Measurements from ENCODE around the gene FANCC. TPM values are rescaled to one million over a fixed set of nuclear protein-coding genes. Genes with fewer than 3 reads are reported as not detected.
"Not testable (repeated sequence)": the region's sequence is repeated elsewhere in the genome, so short reads cannot be mapped to it uniquely, and the experiment has no call there.

FANCC gene
- total and polyA plus RNA-seq, 4 donors, result 8.3 to 32.4 (median 11.5) TPM

DNA sequence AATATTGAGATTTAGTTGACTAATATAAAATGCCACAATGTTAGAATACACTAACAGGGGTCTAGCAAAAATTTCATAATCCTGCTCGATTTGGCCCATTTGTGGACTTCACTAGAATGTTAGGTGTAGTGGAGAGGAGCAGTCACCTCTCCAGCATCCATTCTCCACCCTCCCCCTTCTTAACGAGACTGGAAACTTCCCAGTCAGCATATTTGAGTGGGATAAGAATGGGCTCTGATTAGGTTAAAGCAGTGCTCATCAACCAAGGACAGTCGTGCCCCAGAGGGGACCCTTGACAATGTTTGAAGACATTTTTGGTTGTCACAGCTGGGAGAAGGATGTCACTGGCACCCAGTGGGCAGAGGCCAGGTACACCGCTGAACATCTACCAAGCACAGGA, 46.7 kb downstream of the FANCC start:
- H3K9ac ChIP-seq (ENCODE audit: low read depth in 1 of 2, low read length in 2 of 2), result no peak overlapping the region
- H3K27me3 ChIP-seq (ENCODE audit: control insufficient read depth in 4 of 4, insufficient read depth in 4 of 4, low read length in 3 of 4), result no peaks in the 10 kb centered on the region
- DNase-seq (ENCODE audit: low spot score), result no peak
- TF ChIP-seq GABPA (IDR thresholded peaks at IDR 0.05 in 1 of 2, conservative IDR thresholded peaks at IDR 0.05 in 1 of 2), result no peak
- TF ChIP-seq SP1 (IDR thresholded peaks at IDR 0.05), result no peak
- TF ChIP-seq, protein P1, sequence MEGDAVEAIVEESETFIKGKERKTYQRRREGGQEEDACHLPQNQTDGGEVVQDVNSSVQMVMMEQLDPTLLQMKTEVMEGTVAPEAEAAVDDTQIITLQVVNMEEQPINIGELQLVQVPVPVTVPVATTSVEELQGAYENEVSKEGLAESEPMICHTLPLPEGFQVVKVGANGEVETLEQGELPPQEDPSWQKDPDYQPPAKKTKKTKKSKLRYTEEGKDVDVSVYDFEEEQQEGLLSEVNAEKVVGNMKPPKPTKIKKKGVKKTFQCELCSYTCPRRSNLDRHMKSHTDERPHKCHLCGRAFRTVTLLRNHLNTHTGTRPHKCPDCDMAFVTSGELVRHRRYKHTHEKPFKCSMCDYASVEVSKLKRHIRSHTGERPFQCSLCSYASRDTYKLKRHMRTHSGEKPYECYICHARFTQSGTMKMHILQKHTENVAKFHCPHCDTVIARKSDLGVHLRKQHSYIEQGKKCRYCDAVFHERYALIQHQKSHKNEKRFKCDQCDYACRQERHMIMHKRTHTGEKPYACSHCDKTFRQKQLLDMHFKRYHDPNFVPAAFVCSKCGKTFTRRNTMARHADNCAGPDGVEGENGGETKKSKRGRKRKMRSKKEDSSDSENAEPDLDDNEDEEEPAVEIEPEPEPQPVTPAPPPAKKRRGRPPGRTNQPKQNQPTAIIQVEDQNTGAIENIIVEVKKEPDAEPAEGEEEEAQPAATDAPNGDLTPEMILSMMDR (IDR thresholded peaks at IDR 0.05; ENCODE audit: low read depth, low read length, missing input control), result no peak
- TF ChIP-seq, protein P2, sequence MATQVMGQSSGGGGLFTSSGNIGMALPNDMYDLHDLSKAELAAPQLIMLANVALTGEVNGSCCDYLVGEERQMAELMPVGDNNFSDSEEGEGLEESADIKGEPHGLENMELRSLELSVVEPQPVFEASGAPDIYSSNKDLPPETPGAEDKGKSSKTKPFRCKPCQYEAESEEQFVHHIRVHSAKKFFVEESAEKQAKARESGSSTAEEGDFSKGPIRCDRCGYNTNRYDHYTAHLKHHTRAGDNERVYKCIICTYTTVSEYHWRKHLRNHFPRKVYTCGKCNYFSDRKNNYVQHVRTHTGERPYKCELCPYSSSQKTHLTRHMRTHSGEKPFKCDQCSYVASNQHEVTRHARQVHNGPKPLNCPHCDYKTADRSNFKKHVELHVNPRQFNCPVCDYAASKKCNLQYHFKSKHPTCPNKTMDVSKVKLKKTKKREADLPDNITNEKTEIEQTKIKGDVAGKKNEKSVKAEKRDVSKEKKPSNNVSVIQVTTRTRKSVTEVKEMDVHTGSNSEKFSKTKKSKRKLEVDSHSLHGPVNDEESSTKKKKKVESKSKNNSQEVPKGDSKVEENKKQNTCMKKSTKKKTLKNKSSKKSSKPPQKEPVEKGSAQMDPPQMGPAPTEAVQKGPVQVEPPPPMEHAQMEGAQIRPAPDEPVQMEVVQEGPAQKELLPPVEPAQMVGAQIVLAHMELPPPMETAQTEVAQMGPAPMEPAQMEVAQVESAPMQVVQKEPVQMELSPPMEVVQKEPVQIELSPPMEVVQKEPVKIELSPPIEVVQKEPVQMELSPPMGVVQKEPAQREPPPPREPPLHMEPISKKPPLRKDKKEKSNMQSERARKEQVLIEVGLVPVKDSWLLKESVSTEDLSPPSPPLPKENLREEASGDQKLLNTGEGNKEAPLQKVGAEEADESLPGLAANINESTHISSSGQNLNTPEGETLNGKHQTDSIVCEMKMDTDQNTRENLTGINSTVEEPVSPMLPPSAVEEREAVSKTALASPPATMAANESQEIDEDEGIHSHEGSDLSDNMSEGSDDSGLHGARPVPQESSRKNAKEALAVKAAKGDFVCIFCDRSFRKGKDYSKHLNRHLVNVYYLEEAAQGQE (IDR thresholded peaks at IDR 0.05), result no peak
- no peak for TF ChIP-seq HNF4A (conservative IDR thresholded peaks at IDR 0.05)
- no peak for TF ChIP-seq FOXA1 (IDR thresholded peaks at IDR 0.05)
- TF ChIP-seq HNF4G (IDR thresholded peaks at IDR 0.05), result no peak
- no peak for TF ChIP-seq FOXA2 (IDR thresholded peaks at IDR 0.05)
- no peak for TF ChIP-seq EGR1 (IDR thresholded peaks at IDR 0.05; ENCODE audit: low read depth in 2 of 2)
- TF ChIP-seq JUND (IDR thresholded peaks at IDR 0.05), result no peak
- no peak for TF ChIP-seq RXRA (IDR thresholded peaks at IDR 0.05)
- TF ChIP-seq YY1 (IDR thresholded peaks at IDR 0.05), result no peak
- H3K4me1 ChIP-seq (ENCODE audit: control insufficient read depth in 4 of 4, insufficient read depth in 4 of 4, low read length in 3 of 4), result peaks cover 0 to 17% (median 8%) of the 10 kb centered on the region in 4 donors
- no peak overlapping the region for H3K27ac ChIP-seq (ENCODE audit: low read depth in 1 of 2, low read length in 2 of 2)
- WGBS, result 85% methylated on average over 4 of the region's 4 CpGs
- H3K4me3 ChIP-seq (ENCODE audit: low read depth in 1 of 3, low read length in 3 of 3), result no peak overlapping the region
- H3K36me3 ChIP-seq (ENCODE audit: control insufficient read depth in 4 of 4, insufficient read depth in 3 of 4, low read depth in 1 of 4, low read length in 3 of 4), result no peaks in the 10 kb centered on the region
- H3K9me3 ChIP-seq (ENCODE audit: control insufficient read depth in 4 of 4, low read length in 3 of 4), result no peaks in the 10 kb centered on the region

DNA sequence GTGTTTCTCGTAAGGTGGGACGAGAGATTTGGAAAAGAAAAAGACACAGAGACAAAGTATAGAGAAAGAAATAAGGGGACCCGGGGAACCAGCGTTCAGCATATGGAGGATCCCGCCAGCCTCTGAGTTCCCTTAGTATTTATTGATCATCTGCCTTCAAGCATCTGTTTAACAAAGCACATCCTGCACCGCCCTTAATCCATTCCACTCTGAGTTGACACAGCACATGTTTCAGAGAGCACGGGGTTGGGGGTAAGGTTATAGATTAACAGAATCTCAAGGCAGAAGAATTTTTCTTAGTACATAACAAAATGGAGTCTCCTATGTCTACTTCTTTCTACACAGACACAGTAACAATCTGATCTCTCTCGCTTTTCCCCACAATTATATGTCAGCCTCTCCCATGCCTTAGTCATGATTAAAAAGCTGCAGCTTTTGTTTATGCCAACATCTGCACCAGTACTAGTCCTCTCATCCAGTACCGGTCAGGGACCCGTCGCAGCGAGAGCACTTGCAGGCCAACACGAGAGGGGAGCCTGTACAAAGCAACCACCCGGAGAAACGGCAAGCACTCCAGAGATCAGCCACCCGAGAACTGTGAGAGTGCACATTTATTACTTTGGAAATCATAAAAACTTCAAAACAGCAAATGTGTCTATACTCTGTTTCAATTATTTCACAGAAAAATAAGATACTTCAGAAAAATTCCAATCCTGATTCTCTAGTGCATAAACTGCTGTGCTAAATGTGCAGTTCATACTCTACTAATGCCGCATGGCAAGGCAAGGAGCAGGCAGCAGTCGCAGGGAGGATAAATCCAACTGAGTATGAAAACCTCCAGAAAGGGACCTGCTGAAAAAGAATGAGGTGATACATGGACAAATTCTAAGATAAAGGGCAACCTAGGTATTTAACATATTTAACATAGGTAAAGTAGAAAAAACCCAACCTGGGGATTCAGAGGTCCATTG, 47.4 kb downstream of the FANCC start:
- not testable (repeated sequence) for H3K9ac ChIP-seq (ENCODE audit: low read depth in 1 of 2, low read length in 2 of 2); H3K9me3 ChIP-seq (ENCODE audit: control insufficient read depth in 4 of 4, low read length in 3 of 4); DNase-seq (ENCODE audit: low spot score); H3K27me3 ChIP-seq (ENCODE audit: control insufficient read depth in 4 of 4, insufficient read depth in 4 of 4, low read length in 3 of 4); H3K4me3 ChIP-seq (ENCODE audit: low read depth in 1 of 3, low read length in 3 of 3); H3K36me3 ChIP-seq (ENCODE audit: control insufficient read depth in 4 of 4, insufficient read depth in 3 of 4, low read depth in 1 of 4, low read length in 3 of 4); H3K27ac ChIP-seq (ENCODE audit: low read depth in 1 of 2, low read length in 2 of 2)
- TF ChIP-seq YY1 (IDR thresholded peaks at IDR 0.05) (peak; percentile 49), FOXA1 (IDR thresholded peaks at IDR 0.05) (peak; percentile 20), FOXA2 (IDR thresholded peaks at IDR 0.05) (peak; percentile 16), RXRA (IDR thresholded peaks at IDR 0.05) (peak in 1 of 2 donors; percentile 12), HNF4A (conservative IDR thresholded peaks at IDR 0.05) (peak in 1 of 2 donors; percentile 29)
- TF ChIP-seq, protein P3, sequence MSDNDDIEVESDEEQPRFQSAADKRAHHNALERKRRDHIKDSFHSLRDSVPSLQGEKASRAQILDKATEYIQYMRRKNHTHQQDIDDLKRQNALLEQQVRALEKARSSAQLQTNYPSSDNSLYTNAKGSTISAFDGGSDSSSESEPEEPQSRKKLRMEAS (IDR thresholded peaks at IDR 0.05), result peak; percentile 39
- 50% methylated on average over 18 of the region's 18 CpGs for WGBS
- peaks cover 0 to 24% (median 15%) of the 10 kb centered on the region in 4 donors for H3K4me1 ChIP-seq (ENCODE audit: control insufficient read depth in 4 of 4, insufficient read depth in 4 of 4, low read length in 3 of 4)

All from liver (tissue), 9 donors.